Mesothelial cell of epicardium (in vitro differentiated cells): ENCODE results near the gene SS18. TPM values are rescaled to one million over a fixed set of nuclear protein-coding genes. Genes with fewer than 3 reads are reported as not detected.
A peak's percentile ranks its signal among the peaks of the same experiment; 100 is the strongest.

Source experiments
- DNase-seq, 2 experiments: peaks; one replicate each; pipeline ENCODE4 v3.0.0; 2021; ENCODE audit warnings: low spot score in 2 of 2; ENCODE audit not compliant: unreplicated experiment in 2 of 2
- H3K27ac Mint-ChIP-seq: 2 replicates; pipeline ENCODE4 v1.8.0; 2021; ENCODE audit warnings: mixed read lengths
- H3K27me3 Mint-ChIP-seq: 2 replicates; pipeline ENCODE4 v1.8.0; 2021; ENCODE audit warnings: low read depth, mixed read lengths
- H3K36me3 Mint-ChIP-seq: 2 replicates; pipeline ENCODE4 v1.8.0; 2021; ENCODE audit warnings: mixed read lengths
- H3K4me1 Mint-ChIP-seq: 2 replicates; pipeline ENCODE4 v1.8.0; 2021; ENCODE audit warnings: mixed read lengths
- H3K4me3 Mint-ChIP-seq: 2 replicates; pipeline ENCODE4 v1.8.0; 2021; ENCODE audit warnings: mild to moderate bottlenecking, moderate library complexity, mixed read lengths
- H3K9me3 Mint-ChIP-seq: 2 replicates; pipeline ENCODE4 v1.8.0; 2021; ENCODE audit warnings: mixed read lengths
- CTCF ChIP-seq: fragments of 200-600 bp; sonication (generic); IDR thresholded peaks from one replicate; pipeline ENCODE4 v1.5.0; 2021; ENCODE audit warnings: antibody characterized with exemption; ENCODE audit not compliant: unreplicated experiment
- total RNA-seq: library from RNA; stranded (reverse); gene quantifications from 3 replicates; pipeline ENCODE4 v1.2.1, GENCODE V29; 2021

SS18 gene
- total RNA-seq, 1 donor from 2014 or later = 97.9 TPM

GRCh38 chr18:26034850-26035497 lies 55.4 kb downstream of the SS18 start:
- no peak for TF ChIP-seq CTCF
- Mint-ChIP-seq H3K27ac (no peak overlapping the region), H3K27me3 (no peaks in the 10 kb centered on the region), H3K36me3 (peaks cover 56% of the 10 kb centered on the region), H3K4me1 (no peaks in the 10 kb centered on the region), H3K9me3 (no peaks in the 10 kb centered on the region), H3K4me3 (no peak overlapping the region)
- DNase-seq = no peak

GRCh38 chr18:26022585-26022984 lies 67.8 kb downstream of the SS18 start:
- Mint-ChIP-seq H3K4me3 (no peak overlapping the region), H3K27ac (no peak overlapping the region), H3K9me3 (peaks cover 8% of the 10 kb centered on the region), H3K4me1 (peaks cover 3% of the 10 kb centered on the region), H3K27me3 (no peaks in the 10 kb centered on the region), H3K36me3 (peaks cover 59% of the 10 kb centered on the region)
- no peak for DNase-seq
- TF ChIP-seq CTCF = no peak

DNA sequence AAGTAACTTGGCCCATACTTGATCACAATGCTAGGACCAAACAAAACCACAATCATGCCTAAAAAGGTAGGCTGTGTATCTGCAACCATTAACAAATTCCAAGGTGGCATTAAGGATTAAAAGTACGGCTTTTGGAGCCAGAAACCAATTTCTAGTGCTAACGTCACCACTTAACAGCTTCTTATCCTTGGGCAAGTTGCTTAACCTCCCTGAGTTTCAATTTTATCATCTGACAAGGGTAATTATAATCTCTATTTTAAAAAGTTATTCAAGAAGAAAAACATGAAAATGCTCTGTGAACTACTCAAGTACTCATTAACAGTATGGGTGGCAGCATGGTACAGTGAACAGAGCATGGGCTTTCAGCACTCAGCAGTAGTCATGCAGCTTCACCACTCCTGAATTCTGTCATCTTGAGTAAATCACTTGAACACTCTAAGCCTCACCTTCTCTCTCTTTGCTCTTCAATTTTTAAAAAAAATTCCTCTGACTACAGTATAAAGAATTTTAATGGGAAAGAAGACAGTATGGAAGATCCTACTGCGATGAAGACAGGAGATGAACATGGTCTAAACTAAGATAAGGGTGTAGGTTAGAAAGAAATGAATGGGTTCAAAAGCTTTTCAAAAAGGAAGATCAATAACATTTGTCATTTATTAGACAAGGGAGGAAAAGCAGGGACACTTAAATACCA lies 69.2 kb downstream of the SS18 start:
- peaks cover 59% of the 10 kb centered on the region for H3K36me3 Mint-ChIP-seq
- H3K27ac Mint-ChIP-seq = peak overlapping the region; percentile 25
- no peak overlapping the region for H3K4me3 Mint-ChIP-seq
- peaks cover 3% of the 10 kb centered on the region for H3K4me1 Mint-ChIP-seq
- no peak for TF ChIP-seq CTCF
- peaks cover 8% of the 10 kb centered on the region for H3K9me3 Mint-ChIP-seq
- no peak for DNase-seq
- H3K27me3 Mint-ChIP-seq = no peaks in the 10 kb centered on the region

DNA sequence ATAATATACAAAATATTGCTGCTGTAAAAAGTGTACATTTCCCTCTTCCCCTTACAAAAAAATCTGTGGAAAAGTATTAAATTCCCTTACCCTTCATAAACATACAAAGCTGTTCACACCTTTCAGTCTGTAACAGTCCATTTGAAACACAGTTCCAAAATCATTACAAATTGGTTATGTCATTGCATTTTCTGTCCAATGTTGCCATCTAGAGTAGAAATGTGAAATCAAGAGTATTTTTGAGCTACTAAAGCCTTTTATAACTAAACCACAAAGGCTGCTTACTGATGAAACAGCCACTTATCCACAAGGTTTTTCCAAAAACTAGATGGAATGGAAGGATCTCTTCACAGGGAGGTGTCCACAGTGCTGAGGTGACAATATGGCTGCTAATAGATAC lies 72.5 kb downstream of the SS18 start:
- DNase-seq = no peak
- peaks cover 1% of the 10 kb centered on the region for H3K9me3 Mint-ChIP-seq

DNA sequence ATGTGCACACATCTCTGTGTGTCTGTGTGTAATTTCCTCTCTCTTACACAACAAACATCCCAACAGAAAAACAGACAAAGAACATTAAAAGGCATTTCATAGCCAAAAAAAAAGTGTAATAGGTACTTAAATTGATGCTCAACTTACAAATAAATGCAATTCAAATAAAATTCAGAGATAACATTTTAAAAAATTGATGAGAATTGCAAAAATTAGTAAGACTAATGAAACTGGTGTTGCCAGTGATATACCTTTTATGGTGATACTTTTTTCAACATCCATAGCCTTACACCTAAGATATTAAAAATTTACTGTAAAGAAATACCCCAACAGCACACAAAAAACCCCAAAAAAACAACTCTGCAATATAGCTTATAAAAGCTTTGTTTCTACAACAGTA lies 76.0 kb downstream of the SS18 start:
- H3K9me3 Mint-ChIP-seq = peaks cover 3% of the 10 kb centered on the region
- DNase-seq = no peak
- no peak overlapping the region for H3K27ac Mint-ChIP-seq
- peaks cover 32% of the 10 kb centered on the region for H3K36me3 Mint-ChIP-seq
- H3K4me3 Mint-ChIP-seq = no peak overlapping the region
- H3K4me1 Mint-ChIP-seq = no peaks in the 10 kb centered on the region
- H3K27me3 Mint-ChIP-seq = no peaks in the 10 kb centered on the region
- TF ChIP-seq CTCF = no peak

More for the DNA sequence above, 72.5 kb downstream of the SS18 start:
- Mint-ChIP-seq H3K27me3 (no peaks in the 10 kb centered on the region), H3K4me1 (peaks cover 3% of the 10 kb centered on the region), H3K4me3 (no peak overlapping the region), H3K36me3 (peaks cover 44% of the 10 kb centered on the region), H3K27ac (no peak overlapping the region)
- no peak for TF ChIP-seq CTCF
